ENCODE measurements around the gene KLHL21.
"Not testable (repeated sequence)": the region's sequence is repeated elsewhere in the genome, so short reads cannot be mapped to it uniquely, and the experiment has no call there.

KLHL21 gene

DNA sequence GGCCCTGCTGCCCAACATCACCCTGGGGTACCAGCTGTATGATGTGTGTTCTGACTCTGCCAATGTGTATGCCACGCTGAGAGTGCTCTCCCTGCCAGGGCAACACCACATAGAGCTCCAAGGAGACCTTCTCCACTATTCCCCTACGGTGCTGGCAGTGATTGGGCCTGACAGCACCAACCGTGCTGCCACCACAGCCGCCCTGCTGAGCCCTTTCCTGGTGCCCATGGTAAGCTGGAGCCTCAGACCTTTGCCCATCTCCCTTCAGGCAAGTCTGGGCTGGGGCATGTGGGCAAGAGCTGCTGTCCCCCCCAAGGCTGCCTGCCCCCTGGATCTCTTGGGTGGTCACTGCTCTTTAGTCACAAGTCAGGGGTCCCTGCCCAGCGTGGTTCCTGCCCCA lies 31.7 kb downstream of the KLHL21 start:
- Mint-ChIP-seq H3K27ac (no peak overlapping the region), H3K9me3 (peaks cover 5% of the 10 kb centered on the region), H3K36me3 (no peaks in the 10 kb centered on the region), H3K4me3 (no peak overlapping the region), H3K27me3 (peaks cover 15% of the 10 kb centered on the region), H3K4me1 (peaks cover 6% of the 10 kb centered on the region)
- ATAC-seq, result no peak

DNA sequence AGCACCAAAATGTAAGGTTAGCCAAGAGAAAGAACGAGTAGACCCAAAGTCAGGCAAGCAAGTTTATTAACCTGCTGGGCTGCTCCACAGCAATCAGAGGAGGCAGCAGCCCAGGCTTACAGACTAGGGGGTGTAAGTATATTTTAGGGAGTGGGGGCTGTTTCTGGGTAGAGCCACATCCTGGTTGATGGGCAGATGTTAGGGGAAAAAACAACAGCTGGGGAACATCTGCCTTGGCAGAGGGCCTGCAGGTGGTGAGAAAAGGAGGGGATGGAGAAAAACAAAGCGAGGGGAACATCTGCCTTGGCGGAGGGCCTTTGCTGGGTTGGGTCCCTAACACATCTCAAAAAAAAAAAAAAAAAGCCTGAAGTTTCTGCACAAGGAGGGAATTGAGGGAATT lies 32.6 kb downstream of the KLHL21 start:
- Mint-ChIP-seq H3K4me3 (no peak overlapping the region), H3K9me3 (peaks cover 5% of the 10 kb centered on the region), H3K36me3 (no peaks in the 10 kb centered on the region), H3K27me3 (peaks cover 15% of the 10 kb centered on the region), H3K4me1 (peaks cover 6% of the 10 kb centered on the region), H3K27ac (no peak overlapping the region)
- no peak for ATAC-seq

DNA sequence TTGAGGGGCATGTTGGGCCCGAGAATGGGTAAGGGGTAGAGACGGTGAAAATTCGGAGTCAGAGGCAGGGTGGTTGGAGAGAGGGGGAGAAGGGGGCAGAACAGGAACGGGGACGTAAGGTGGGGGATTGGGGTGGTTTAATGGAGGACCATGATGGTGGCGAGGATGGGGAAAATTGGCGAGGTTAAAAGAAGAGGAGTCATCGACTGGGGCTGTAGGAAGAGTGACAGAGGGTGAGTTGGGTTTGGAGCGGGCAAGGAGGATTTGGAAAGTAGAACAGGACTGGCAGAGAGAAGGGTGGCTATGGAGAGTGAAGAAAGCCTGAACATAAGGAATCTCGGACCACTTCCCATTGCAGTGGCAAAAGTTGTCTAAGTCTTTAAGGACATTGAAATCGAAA lies 33.6 kb downstream of the KLHL21 start:
- H3K27ac Mint-ChIP-seq, result no peak overlapping the region

DNA sequence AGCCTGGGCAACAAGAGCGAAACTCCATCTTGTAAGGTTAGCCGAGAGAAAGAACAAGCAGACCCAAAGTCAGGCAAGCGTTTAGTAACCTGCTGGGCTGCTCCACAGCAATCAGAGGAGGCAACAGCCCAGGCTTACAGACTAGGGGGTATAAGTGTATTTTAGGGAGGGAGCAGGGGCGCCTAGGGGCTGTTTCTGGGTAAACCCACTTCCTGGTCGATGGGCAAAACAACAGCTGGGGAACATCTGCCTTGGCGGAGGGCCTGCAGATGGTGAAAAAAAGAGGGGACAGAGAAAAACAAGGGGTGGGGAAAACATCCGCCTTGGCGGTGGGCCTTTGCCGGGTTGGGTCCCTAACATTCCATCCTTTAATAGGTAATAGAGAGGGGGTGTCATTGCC lies 42.4 kb downstream of the KLHL21 start:
- peaks cover 4% of the 10 kb centered on the region for H3K4me1 Mint-ChIP-seq
- no peaks in the 10 kb centered on the region for H3K9me3 Mint-ChIP-seq
- no peak overlapping the region for H3K4me3 Mint-ChIP-seq
- no peak for ATAC-seq
- H3K27ac Mint-ChIP-seq, result no peak overlapping the region
- H3K27me3 Mint-ChIP-seq, result no peaks in the 10 kb centered on the region
- no peaks in the 10 kb centered on the region for H3K36me3 Mint-ChIP-seq

More for the DNA sequence above, 33.6 kb downstream of the KLHL21 start:
- peaks cover 15% of the 10 kb centered on the region for H3K27me3 Mint-ChIP-seq
- peaks cover 6% of the 10 kb centered on the region for H3K4me1 Mint-ChIP-seq
- H3K36me3 Mint-ChIP-seq, result no peaks in the 10 kb centered on the region
- H3K9me3 Mint-ChIP-seq, result peaks cover 5% of the 10 kb centered on the region
- no peak overlapping the region for H3K4me3 Mint-ChIP-seq
- no peak for ATAC-seq

DNA sequence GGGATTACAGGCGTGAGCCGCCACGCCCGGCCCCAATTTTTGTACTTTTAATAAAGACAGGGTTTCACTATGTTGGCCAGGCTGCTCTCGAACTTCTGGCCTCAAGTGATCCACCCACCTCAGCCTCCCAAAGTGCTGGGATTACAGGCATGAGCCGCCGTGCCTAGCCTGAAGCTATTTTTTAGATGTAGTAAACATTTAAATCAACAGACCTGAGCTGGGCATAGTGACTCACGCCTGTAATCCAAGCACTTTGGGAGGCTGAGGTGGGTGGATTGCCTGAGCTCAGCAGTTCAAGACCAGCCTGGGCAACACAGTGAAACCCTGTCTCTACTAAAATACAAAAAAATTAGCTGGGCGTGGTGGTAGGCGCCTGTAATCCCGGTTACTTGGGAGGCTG lies 43.5 kb downstream of the KLHL21 start:
- ATAC-seq, H3K4me3 Mint-ChIP-seq, H3K36me3 Mint-ChIP-seq, H3K9me3 Mint-ChIP-seq, H3K27me3 Mint-ChIP-seq, H3K27ac Mint-ChIP-seq: not testable (repeated sequence)
- peaks cover 12% of the 10 kb centered on the region for H3K4me1 Mint-ChIP-seq

DNA sequence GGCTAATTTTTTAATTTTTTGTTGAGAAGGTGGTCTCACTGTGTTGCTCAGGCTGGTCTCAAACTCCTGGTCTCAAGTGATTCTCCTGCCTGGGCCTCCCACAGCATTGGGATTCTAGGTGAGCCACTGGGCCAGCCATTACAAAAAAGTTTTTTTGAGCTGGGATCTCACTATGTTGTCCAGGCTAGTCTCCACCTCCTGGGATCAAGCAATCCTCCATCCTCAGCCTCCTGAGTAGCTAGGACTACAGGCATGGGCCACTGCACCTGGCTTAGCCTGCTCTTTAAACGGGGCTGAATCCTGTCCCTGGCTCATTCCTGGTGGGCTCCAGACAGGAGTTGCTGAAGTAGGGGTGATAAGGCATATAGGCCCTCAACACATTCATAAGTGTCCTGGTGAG lies 45.1 kb downstream of the KLHL21 start:
- ATAC-seq, result no peak
- Mint-ChIP-seq H3K4me3 (no peak overlapping the region), H3K9me3 (no peaks in the 10 kb centered on the region), H3K36me3 (no peaks in the 10 kb centered on the region), H3K27me3 (no peaks in the 10 kb centered on the region), H3K27ac (no peak overlapping the region), H3K4me1 (peaks cover 19% of the 10 kb centered on the region)

DNA sequence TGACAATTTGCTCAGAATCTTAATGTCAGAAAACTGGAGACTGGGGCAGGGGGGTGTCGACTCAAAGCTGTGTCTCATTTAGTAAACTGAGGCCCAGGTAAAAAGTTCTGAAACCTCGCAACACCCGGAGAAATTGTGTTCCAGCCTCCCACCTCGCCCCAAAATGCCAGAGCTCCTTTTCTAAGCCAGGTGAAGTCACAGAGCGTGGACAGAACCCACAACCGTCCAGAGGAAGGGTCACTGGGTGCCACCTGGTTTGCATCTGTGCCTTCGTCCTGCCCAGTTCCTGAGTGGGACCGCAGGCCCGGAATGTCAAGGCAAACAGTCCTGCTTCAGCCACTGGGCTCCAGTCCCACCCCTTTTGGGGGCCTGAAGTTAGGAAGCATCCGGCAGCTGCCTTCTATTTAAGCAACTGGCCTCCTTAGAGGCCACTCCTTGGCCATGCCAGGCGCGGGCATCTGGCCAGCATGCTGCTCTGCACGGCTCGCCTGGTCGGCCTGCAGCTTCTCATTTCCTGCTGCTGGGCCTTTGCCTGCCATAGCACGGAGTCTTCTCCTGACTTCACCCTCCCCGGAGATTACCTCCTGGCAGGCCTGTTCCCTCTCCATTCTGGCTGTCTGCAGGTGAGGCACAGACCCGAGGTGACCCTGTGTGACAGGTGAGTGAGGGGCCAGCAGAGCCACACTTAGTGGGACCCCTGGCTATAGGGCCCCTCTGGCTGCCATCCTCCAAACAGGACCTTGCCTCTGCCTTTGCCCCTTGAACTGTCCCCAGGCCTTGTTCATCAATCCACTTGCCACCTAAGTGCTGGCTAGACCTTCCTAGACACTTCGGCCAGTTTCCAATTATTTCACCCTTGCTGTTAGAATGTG lies 47.5 kb downstream of the KLHL21 start, which contains the start of gene TAS1R1:
Gene TAS1R1, plus strand, starts transcription at position 401 of the 872 bp plus-strand sequence. Its CDS starts 67 bp downstream, at position 468.
- peak within 1 kb of the TSS; percentile 84 for H3K4me3 Mint-ChIP-seq
- no peaks in the 10 kb centered on the region for H3K27me3 Mint-ChIP-seq
- no peak for ATAC-seq
- H3K4me1 Mint-ChIP-seq, result peaks cover 22% of the 10 kb centered on the region
- no peaks in the 10 kb centered on the region for H3K9me3 Mint-ChIP-seq
- H3K36me3 Mint-ChIP-seq, result no peaks in the 10 kb centered on the region
- H3K27ac Mint-ChIP-seq, result peak within 1 kb of the TSS; percentile 89

DNA sequence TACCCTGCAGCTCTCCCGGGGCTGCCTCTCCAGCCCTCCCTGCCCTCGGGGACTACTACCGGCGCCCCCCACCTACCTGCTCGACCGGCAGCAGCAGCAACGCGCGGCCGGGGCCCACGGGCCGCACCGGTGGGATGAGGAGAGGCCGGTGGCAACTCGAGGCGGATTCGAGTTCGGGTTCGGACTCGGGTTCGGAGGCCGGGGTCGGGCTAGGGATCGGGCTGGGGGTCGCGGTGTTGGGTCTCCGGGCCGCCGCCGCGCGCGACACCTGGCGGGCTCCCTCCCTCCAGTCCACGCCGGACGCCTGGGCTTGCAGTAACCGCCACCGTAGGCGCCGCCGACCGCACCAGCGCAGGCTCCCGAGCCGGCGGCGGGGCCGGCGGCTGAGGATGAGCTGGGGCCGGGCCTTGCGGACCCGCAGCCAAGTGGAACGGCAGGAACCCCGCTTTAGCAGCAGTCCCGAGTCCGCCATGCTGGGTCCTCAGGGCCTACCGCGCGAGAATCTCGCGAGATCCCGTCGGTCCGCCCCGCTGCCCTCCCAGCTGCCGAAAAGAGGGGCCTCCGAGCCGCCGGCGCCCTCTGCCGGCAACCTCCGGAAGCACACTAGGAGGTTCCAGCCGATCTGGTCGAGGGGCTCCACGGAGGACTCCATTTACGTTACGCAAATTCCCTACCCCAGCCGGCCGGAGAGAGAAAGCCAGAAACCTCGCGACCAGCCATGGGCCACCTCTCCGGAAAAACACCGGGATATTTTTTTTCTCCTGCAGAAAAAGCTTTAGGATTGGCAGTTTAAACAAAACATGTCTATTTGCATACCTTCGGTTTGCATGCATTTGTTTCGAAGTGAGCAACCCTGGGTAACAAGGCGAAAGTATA lies 48.4 kb downstream of the KLHL21 start, which contains the start of gene NOL9:
Gene NOL9, minus strand, starts transcription at position 483 of the 876 bp plus-strand sequence. Its CDS starts 11 bp downstream, at position 472.
- Mint-ChIP-seq H3K27ac (peak within 1 kb of the TSS; percentile 89), H3K4me3 (peak within 1 kb of the TSS; percentile 84), H3K9me3 (no peaks in the 10 kb centered on the region), H3K4me1 (peaks cover 22% of the 10 kb centered on the region), H3K36me3 (no peaks in the 10 kb centered on the region), H3K27me3 (no peaks in the 10 kb centered on the region)
- ATAC-seq, result peak; percentile 98

DNA sequence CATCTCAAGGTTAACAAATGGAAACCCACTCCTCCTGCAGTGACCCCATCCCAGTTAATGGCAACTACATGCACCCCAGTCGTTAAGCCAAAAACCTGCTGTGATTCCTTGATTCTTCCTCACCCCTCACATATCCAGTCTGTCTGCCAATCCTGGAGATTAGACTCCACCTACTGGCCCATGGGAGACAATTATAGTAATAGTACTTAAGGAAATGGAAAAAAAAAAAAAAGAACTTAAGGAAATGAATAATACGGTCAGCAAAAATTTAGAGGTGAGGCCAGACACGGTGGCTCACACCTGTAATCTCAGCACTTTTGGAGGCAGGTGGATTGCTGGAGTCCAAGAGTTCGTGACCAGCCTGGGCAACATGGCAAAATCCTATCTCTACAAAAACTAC lies 55.4 kb downstream of the KLHL21 start:
- H3K4me3 Mint-ChIP-seq, result no peak overlapping the region

DNA sequence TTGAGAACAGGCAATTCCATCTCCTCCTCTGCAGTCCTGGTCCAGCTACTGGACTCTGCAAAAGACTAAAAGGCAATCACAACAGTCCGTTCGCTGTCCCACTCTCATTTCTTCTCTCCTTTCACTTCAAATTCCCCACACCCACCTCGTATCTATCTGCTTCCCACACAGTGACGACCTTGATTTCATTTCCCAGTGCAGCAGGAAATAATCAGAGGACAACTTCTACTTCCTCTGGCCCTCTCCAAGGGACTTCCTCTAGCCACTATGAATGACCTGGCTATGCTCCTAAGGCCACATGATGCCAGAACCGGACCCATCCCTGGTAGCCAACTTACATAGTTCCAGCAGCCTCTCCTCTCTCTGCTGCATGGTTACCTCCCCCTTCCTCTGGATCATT lies 56.3 kb downstream of the KLHL21 start:
- Mint-ChIP-seq H3K27ac (peak overlapping the region; percentile 74), H3K27me3 (no peaks in the 10 kb centered on the region), H3K4me1 (peaks cover 25% of the 10 kb centered on the region), H3K36me3 (peaks cover 35% of the 10 kb centered on the region), H3K4me3 (no peak overlapping the region), H3K9me3 (no peaks in the 10 kb centered on the region)
- ATAC-seq, result no peak

More for the DNA sequence above, 55.4 kb downstream of the KLHL21 start:
- H3K9me3 Mint-ChIP-seq, result no peaks in the 10 kb centered on the region
- H3K27ac Mint-ChIP-seq, result peak overlapping the region; percentile 74
- peaks cover 35% of the 10 kb centered on the region for H3K36me3 Mint-ChIP-seq
- H3K4me1 Mint-ChIP-seq, result peaks cover 25% of the 10 kb centered on the region
- no peak for ATAC-seq
- H3K27me3 Mint-ChIP-seq, result no peaks in the 10 kb centered on the region

DNA sequence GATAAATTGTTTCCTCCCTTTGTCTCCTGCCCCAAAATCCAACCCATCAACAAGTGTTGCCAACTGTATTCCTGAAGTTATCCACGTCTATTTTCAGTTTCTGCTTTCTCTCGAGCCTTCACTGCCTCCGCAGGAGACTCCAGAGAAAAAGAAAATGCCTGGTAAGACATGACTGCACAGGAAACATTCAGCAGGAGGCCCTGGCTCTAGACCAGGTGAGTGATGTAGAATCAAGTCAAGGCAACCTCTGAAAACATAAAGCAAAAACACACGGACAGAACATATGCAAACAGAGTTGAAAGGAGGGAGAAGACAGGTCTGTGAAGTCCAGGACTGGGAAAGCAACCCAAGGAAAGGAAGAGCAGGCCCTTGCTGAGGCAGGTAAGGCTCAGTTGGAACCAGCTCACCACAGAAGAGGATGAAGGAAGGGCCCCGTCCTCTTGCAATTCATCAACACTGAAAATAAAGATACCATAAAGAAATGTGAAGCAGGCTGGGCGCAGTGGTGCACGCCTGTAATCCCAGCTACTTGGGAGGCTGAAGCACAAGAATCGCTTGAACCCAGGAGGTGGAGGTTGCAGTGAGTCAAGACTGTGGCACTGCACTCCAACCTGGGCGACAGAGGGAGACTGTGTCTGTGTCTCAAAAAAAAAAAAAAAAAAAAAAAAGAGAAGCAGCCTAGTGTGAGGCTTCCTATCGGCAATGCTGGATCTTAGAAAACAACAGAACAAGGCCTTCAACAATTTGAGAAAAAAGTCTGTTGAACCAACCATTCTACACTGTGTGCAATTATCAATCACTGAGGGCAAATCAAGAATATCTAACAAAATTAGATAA lies 57.2 kb downstream of the KLHL21 start:
- Mint-ChIP-seq H3K27me3 (no peaks in the 10 kb centered on the region), H3K36me3 (peaks cover 35% of the 10 kb centered on the region), H3K9me3 (no peaks in the 10 kb centered on the region), H3K4me1 (peaks cover 25% of the 10 kb centered on the region), H3K27ac (peak overlapping the region; percentile 74), H3K4me3 (no peak overlapping the region)
- no peak for ATAC-seq

DNA sequence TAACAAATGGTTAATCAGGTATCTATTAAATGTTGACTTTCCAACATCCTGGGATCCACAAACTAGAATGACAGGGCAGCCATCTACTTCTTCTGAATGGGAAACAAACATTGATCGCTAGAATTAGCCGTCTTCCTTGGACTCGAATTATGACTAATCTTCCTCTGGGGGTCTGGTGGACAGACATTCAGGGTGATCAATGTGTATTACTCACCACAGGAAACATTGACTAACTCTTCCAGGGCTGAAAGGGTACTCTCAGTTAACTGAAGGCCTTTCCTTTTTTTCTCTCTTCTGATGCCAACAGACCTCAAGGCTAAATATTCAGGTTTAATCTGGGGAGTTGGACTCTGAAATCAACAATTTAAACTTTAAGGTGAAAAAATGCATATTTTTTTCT lies 57.8 kb downstream of the KLHL21 start:
- Mint-ChIP-seq H3K4me1 (peaks cover 25% of the 10 kb centered on the region), H3K27ac (peak overlapping the region; percentile 61), H3K9me3 (no peaks in the 10 kb centered on the region), H3K36me3 (peaks cover 37% of the 10 kb centered on the region), H3K4me3 (no peak overlapping the region), H3K27me3 (no peaks in the 10 kb centered on the region)
- no peak for ATAC-seq
